Naive thymus-derived CD4-positive, alpha-beta T cell (primary cell): Measurements from ENCODE around the gene IL4R. TPM values are rescaled to one million over a fixed set of nuclear protein-coding genes. Genes with fewer than 3 reads are reported as not detected.
"Not testable (repeated sequence)": the region's sequence is repeated elsewhere in the genome, so short reads cannot be mapped to it uniquely, and the experiment has no call there.

Experiments used
- ATAC-seq: fragments of 150-1000 bp; cut with Tn5 transposase; 2 replicates; pipeline ENCODE4 v1.10.0; 2021; ENCODE audit warnings: mild to moderate bottlenecking, moderate library complexity
- CTCF ChIA-PET: fragments of 350-600 bp; sonication (Branson Sonifier 250); formaldehyde crosslinking; loops from one replicate; lab custom pipeline; 2021; ENCODE audit warnings: antibody characterized with exemption; lab: Charles Lee
- POLR2A ChIA-PET: fragments of 350-600 bp; sonication (Branson Sonifier 250); formaldehyde crosslinking; loops from one replicate; lab custom pipeline; 2021; ENCODE audit warnings: antibody characterized with exemption, inconsistent platforms; lab: Charles Lee
- DNase-seq, 9 donors: peaks; one replicate each; pipeline versions ENCODE4 v3.0.0 to v3.0.0-alpha.2; 2020 to 2022; ENCODE audit warnings: mixed read lengths in 1 of 9
- H3K27ac ChIP-seq: one replicate; pipeline ENCODE4 v1.7.0; 2013; ENCODE audit warnings: mild to moderate bottlenecking, low read depth, low read length, moderate library complexity
- H3K27me3 ChIP-seq, 2 donors: one replicate each; pipeline ENCODE4 v1.7.0; 2013; ENCODE audit warnings: low read length in 2 of 2, mild to moderate bottlenecking in 2 of 2, moderate library complexity in 2 of 2; ENCODE audit not compliant: control insufficient read depth in 2 of 2, insufficient read depth in 2 of 2
- H3K36me3 ChIP-seq, 3 experiments: 1 replicate in 2 of 3; 2 replicates in 1 of 3; pipeline ENCODE4 v1.7.0; 2013; ENCODE audit warnings: low read length in 3 of 3, mild to moderate bottlenecking in 3 of 3, moderate library complexity in 1 of 3; ENCODE audit not compliant: insufficient read depth in 3 of 3, control insufficient read depth in 2 of 3
- H3K4me1 ChIP-seq, 2 donors: one replicate each; pipeline ENCODE4 v1.7.0; 2013; ENCODE audit warnings: low read length in 2 of 2, mild to moderate bottlenecking in 2 of 2, moderate library complexity in 1 of 2; ENCODE audit not compliant: control insufficient read depth in 2 of 2, insufficient read depth in 2 of 2
- H3K4me3 ChIP-seq: 2 replicates; pipeline ENCODE4 v1.7.0; 2013; ENCODE audit warnings: mild to moderate bottlenecking, low read length
- H3K9me3 ChIP-seq, 3 experiments: 1 replicate in 2 of 3; 2 replicates in 1 of 3; pipeline ENCODE4 v1.7.0; 2013; ENCODE audit warnings: low read length in 3 of 3; ENCODE audit not compliant: control insufficient read depth in 2 of 3
- H3K27ac Mint-ChIP-seq, 9 donors: one replicate each; pipeline ENCODE4 v1.8.0; 2020 to 2022; ENCODE audit warnings: mixed read lengths in 9 of 9, mild to moderate bottlenecking in 8 of 9, moderate library complexity in 5 of 9, inconsistent platforms in 2 of 9
- H3K27me3 Mint-ChIP-seq, 5 donors: one replicate each; pipeline ENCODE4 v1.8.0; 2021 to 2022; ENCODE audit warnings: mixed read lengths in 5 of 5, mild to moderate bottlenecking in 1 of 5
- H3K36me3 Mint-ChIP-seq, 5 donors: one replicate each; pipeline ENCODE4 v1.8.0; 2020 to 2022; ENCODE audit warnings: mixed read lengths in 5 of 5, mild to moderate bottlenecking in 3 of 5, inconsistent platforms in 1 of 5
- H3K4me1 Mint-ChIP-seq, 7 donors: one replicate each; pipeline ENCODE4 v1.8.0; 2020 to 2022; ENCODE audit warnings: mixed read lengths in 7 of 7, mild to moderate bottlenecking in 3 of 7, inconsistent platforms in 1 of 7
- H3K4me3 Mint-ChIP-seq, 10 donors: one replicate each; pipeline ENCODE4 v1.8.0; 2020 to 2022; ENCODE audit warnings: mild to moderate bottlenecking in 10 of 10, mixed read lengths in 10 of 10, moderate library complexity in 6 of 10, inconsistent platforms in 2 of 10
- H3K9me3 Mint-ChIP-seq, 11 donors: one replicate each; pipeline ENCODE4 v1.8.0; 2020 to 2022; ENCODE audit warnings: mixed read lengths in 11 of 11, mild to moderate bottlenecking in 4 of 11, inconsistent platforms in 1 of 11, moderate library complexity in 1 of 11
- intact Hi-C, 2 donors: fragments of 100-400 bp; cut with micrococcal nuclease; formaldehyde crosslinking; loops; one replicate each; pipeline ENCODE4 v1.15.1; 2023
- polyA plus RNA-seq, 2 donors: library from polyadenylated mRNA; unstranded; fragments of 300-500 nt; fragmentation: Illumina TruSeq; gene quantifications; one replicate each; pipeline ENCODE4 v1.2.3, GENCODE V29; 2021
- total RNA-seq, 6 experiments: library from RNA in 5 of 6; stranded (reverse) in 5 of 6; gene quantifications; 1 replicate in 5 of 6; 2 replicates in 1 of 6; pipeline ENCODE4 v1.2.3 and lab custom pipeline; 2021 to 2026

The IL4R gene
- total and polyA plus RNA-seq, 7 experiments from 2014 or later: 99.8 to 498 (median 176) TPM

GRCh38 chr16:27269300-27270150 lies 44.2 kb upstream of the IL4R start:
- peaks cover 0 to 26% (median 0%) of the 10 kb centered on the region in 5 donors for H3K36me3 Mint-ChIP-seq
- peak overlapping the region; percentile 94 to 99 (median 99) for H3K27ac Mint-ChIP-seq
- H3K4me1 Mint-ChIP-seq: peaks cover 43 to 95% (median 78%) of the 10 kb centered on the region in 7 donors
- H3K9me3 Mint-ChIP-seq: peaks cover 0 to 4% (median 0%) of the 10 kb centered on the region in 11 donors
- POLR2A ChIA-PET: interaction anchor here (0.9 to 4.1 kb wide), 16 partner anchors 9 to 81 kb away, joined by 3 to 21 read pairs (median 4); no protein-coding TSS in a partner anchor
- CTCF ChIA-PET: interaction anchor here (0.6 to 1.1 kb wide), 3 partner anchors 9 to 49 kb away, joined by 3 read pairs; no protein-coding TSS in a partner anchor
- intact Hi-C loops: loop anchor here in 1 of 2 donors (2.0 kb wide), 3 partner anchors 13 to 67 kb away; partner anchors contain the start of gene KDM8
- H3K4me3 Mint-ChIP-seq: peak overlapping the region; percentile 92 to 99 (median 96)
- Histone ChIP-seq H3K9me3 (no peaks in the 10 kb centered on the region), H3K4me1 (peaks cover 15 to 41% of the 10 kb centered on the region in 2 donors), H3K27me3 (no peaks in the 10 kb centered on the region), H3K36me3 (peaks cover 0 to 6% (median 0%) of the 10 kb centered on the region in 3 experiments), H3K27ac (peak overlapping the region; percentile 87), H3K4me3 (peak overlapping the region; percentile 92)
- peak in 1 of 9 donors; percentile 13 for DNase-seq
- H3K27me3 Mint-ChIP-seq: no peaks in the 10 kb centered on the region
- no peak for ATAC-seq

- Histone ChIP-seq H3K4me1 (peaks cover 15 to 44% of the 10 kb centered on the region in 2 donors), H3K9me3 (no peaks in the 10 kb centered on the region), H3K27ac (no peak overlapping the region), H3K36me3 (peaks cover 0 to 6% (median 0%) of the 10 kb centered on the region in 3 experiments), H3K4me3 (no peak overlapping the region), H3K27me3 (no peaks in the 10 kb centered on the region)
- H3K4me1 Mint-ChIP-seq: peaks cover 38 to 92% (median 76%) of the 10 kb centered on the region in 7 donors
- intact Hi-C loops: no loop called here
- ATAC-seq: no peak
- peak overlapping the region in 8 of 9 donors; percentile 10 to 99 (median 78) for H3K27ac Mint-ChIP-seq
- peaks cover 0 to 4% (median 0%) of the 10 kb centered on the region in 11 donors for H3K9me3 Mint-ChIP-seq
- peak overlapping the region in 3 of 10 donors; percentile 15 to 98 (median 38) for H3K4me3 Mint-ChIP-seq
- ChIA-PET POLR2A (interaction anchor here (0.9 to 4.1 kb wide), 13 partner anchors 10 to 97 kb away, joined by 3 to 21 read pairs (median 6); no protein-coding TSS in a partner anchor), CTCF (interaction anchor here (2.0 kb wide), 1 partner anchor 98 kb away, joined by 5 read pairs; no protein-coding TSS in a partner anchor)
- DNase-seq: peak in 1 of 9 donors; percentile 20
- H3K27me3 Mint-ChIP-seq: no peaks in the 10 kb centered on the region
- peaks cover 0 to 26% (median 0%) of the 10 kb centered on the region in 5 donors for H3K36me3 Mint-ChIP-seq
Observed at GRCh38 chr16:27270349-27270748, 43.4 kb upstream of the IL4R start.

GRCh38 chr16:27272076-27272475 lies 41.7 kb upstream of the IL4R start:
- Histone ChIP-seq H3K36me3 (peaks cover 0 to 6% (median 0%) of the 10 kb centered on the region in 3 experiments), H3K27me3 (no peaks in the 10 kb centered on the region), H3K9me3 (no peaks in the 10 kb centered on the region), H3K27ac (no peak overlapping the region), H3K4me1 (peaks cover 11 to 40% of the 10 kb centered on the region in 2 donors), H3K4me3 (no peak overlapping the region)
- POLR2A ChIA-PET: interaction anchor here (0.6 to 2.9 kb wide), 7 partner anchors 8 to 101 kb away, joined by 3 to 19 read pairs (median 3); no protein-coding TSS in a partner anchor
- intact Hi-C loops: no loop called here
- Mint-ChIP-seq H3K4me3 (peak overlapping the region in 8 of 10 donors; percentile 21 to 84 (median 70)), H3K36me3 (peaks cover 0 to 18% (median 0%) of the 10 kb centered on the region in 5 donors), H3K27ac (peak overlapping the region; percentile 80 to 95 (median 90)), H3K4me1 (peaks cover 30 to 90% (median 79%) of the 10 kb centered on the region in 7 donors), H3K27me3 (no peaks in the 10 kb centered on the region), H3K9me3 (peaks cover 0 to 4% (median 0%) of the 10 kb centered on the region in 11 donors)
- CTCF ChIA-PET: interaction anchor here (2.0 kb wide), 1 partner anchor 96 kb away, joined by 5 read pairs; no protein-coding TSS in a partner anchor
- ATAC-seq (no peak), DNase-seq (peak in 1 of 9 donors; percentile 11)

GRCh38 chr16:27272697-27273096 lies 41.1 kb upstream of the IL4R start:
- H3K27me3 ChIP-seq, H3K4me3 ChIP-seq, DNase-seq, intact Hi-C loops, ATAC-seq, CTCF ChIA-PET, H3K27me3 Mint-ChIP-seq, H3K36me3 ChIP-seq, H3K9me3 Mint-ChIP-seq, H3K9me3 ChIP-seq, H3K27ac ChIP-seq: not testable (repeated sequence)
- H3K4me3 Mint-ChIP-seq: peak overlapping the region in 4 of 10 donors; percentile 70 to 86 (median 82)
- peaks cover 11 to 34% of the 10 kb centered on the region in 2 donors for H3K4me1 ChIP-seq
- H3K27ac Mint-ChIP-seq: peak overlapping the region in 6 of 9 donors; percentile 73 to 95 (median 89)
- POLR2A ChIA-PET: interaction anchor here (0.6 to 2.9 kb wide), 11 partner anchors 9 to 102 kb away, joined by 3 to 19 read pairs (median 3); no protein-coding TSS in a partner anchor
- peaks cover 0 to 14% (median 0%) of the 10 kb centered on the region in 5 donors for H3K36me3 Mint-ChIP-seq
- H3K4me1 Mint-ChIP-seq: peaks cover 29 to 83% (median 74%) of the 10 kb centered on the region in 7 donors

- H3K27me3 Mint-ChIP-seq: peaks cover 0 to 4% (median 0%) of the 10 kb centered on the region in 5 donors
- Histone ChIP-seq H3K36me3 (peaks cover 0 to 5% (median 0%) of the 10 kb centered on the region in 3 experiments), H3K4me1 (peaks cover 11 to 30% of the 10 kb centered on the region in 2 donors), H3K9me3 (no peaks in the 10 kb centered on the region), H3K27ac (peak overlapping the region; percentile 63), H3K4me3 (no peak overlapping the region), H3K27me3 (no peaks in the 10 kb centered on the region)
- peak overlapping the region; percentile 48 to 95 (median 88) for H3K27ac Mint-ChIP-seq
- H3K4me3 Mint-ChIP-seq: peak overlapping the region in 9 of 10 donors; percentile 62 to 88 (median 74)
- ATAC-seq (no peak), DNase-seq (peak in 1 of 9 donors; percentile 20)
- intact Hi-C loops: no loop called here
- CTCF ChIA-PET: interaction anchor here (1.1 to 2.7 kb wide), 2 partner anchors 38 to 48 kb away, joined by 7 to 12 read pairs; no protein-coding TSS in a partner anchor
- peaks cover 0 to 10% (median 0%) of the 10 kb centered on the region in 5 donors for H3K36me3 Mint-ChIP-seq
- peaks cover 25 to 82% (median 70%) of the 10 kb centered on the region in 7 donors for H3K4me1 Mint-ChIP-seq
- POLR2A ChIA-PET: interaction anchor here (0.8 to 2.9 kb wide), 12 partner anchors 19 to 100 kb away, joined by 3 to 19 read pairs (median 4); no protein-coding TSS in a partner anchor
- H3K9me3 Mint-ChIP-seq: peaks cover 0 to 5% (median 0%) of the 10 kb centered on the region in 11 donors
Observed at GRCh38 chr16:27273330-27273669, 40.5 kb upstream of the IL4R start.
